Kidney (tissue), 14 donors: ENCODE data around the gene AOC2. TPM values are rescaled to one million over a fixed set of nuclear protein-coding genes. Genes with fewer than 3 reads are reported as not detected.
A peak's percentile ranks its signal among the peaks of the same experiment; 100 is the strongest.

ENCODE experiments used
- DNase-seq, 5 donors: peaks; one replicate each; pipeline ENCODE4 v3.0.0-alpha.2; 2013 to 2020
- FAIRE-seq: peaks from 2 replicates; lab custom pipeline; 2012; peaks lifted over from hg19 to GRCh38; lab: Jason Lieb, UNC
- H3K27ac ChIP-seq, 2 donors: one replicate each; pipeline ENCODE4 v1.7.0; 2013; ENCODE audit warnings: low read depth in 2 of 2, low read length in 2 of 2, inconsistent platforms in 1 of 2
- H3K27me3 ChIP-seq: one replicate; pipeline ENCODE4 v1.7.1; 2013; ENCODE audit warnings: low read length, inconsistent platforms; ENCODE audit not compliant: control insufficient read depth, insufficient read depth
- H3K36me3 ChIP-seq, 3 donors: one replicate each; pipeline versions ENCODE4 v1.7.0 to v1.7.1; 2013; ENCODE audit warnings: low read length in 3 of 3, control low read depth in 1 of 3, inconsistent platforms in 1 of 3; ENCODE audit not compliant: insufficient read depth in 3 of 3, control insufficient read depth in 2 of 3
- H3K4me1 ChIP-seq, 3 donors: one replicate each; pipeline versions ENCODE4 v1.7.0 to v1.7.1; 2013; ENCODE audit warnings: low read length in 3 of 3, inconsistent platforms in 1 of 3, low read depth in 1 of 3; ENCODE audit not compliant: control insufficient read depth in 2 of 3, insufficient read depth in 2 of 3
- H3K4me3 ChIP-seq, 3 donors: one replicate each; pipeline versions ENCODE4 v1.7.0 to v1.8.1; 2013; ENCODE audit warnings: low read length in 3 of 3, control low read depth in 1 of 3, inconsistent platforms in 1 of 3
- H3K9ac ChIP-seq, 3 donors: one replicate each; pipeline versions ENCODE4 v1.7.0 to v1.7.1; 2013; ENCODE audit warnings: low read length in 3 of 3, control low read depth in 1 of 3, inconsistent platforms in 1 of 3
- H3K9me3 ChIP-seq, 3 donors: one replicate each; pipeline versions ENCODE4 v1.7.0 to v1.7.1; 2013; ENCODE audit warnings: low read length in 3 of 3, control low read depth in 1 of 3, inconsistent platforms in 1 of 3; ENCODE audit not compliant: control insufficient read depth in 2 of 3, insufficient read depth in 1 of 3
- CTCF ChIP-seq: IDR thresholded peaks from 3 replicates; pipeline ENCODE4 v1.5.1; 2012; ENCODE audit warnings: mild to moderate bottlenecking, moderate library complexity, borderline replicate concordance; ENCODE audit not compliant: insufficient read depth; ENCODE audit errors: extremely low read depth
- intact Hi-C: fragments of 100-400 bp; cut with DNase I; formaldehyde crosslinking; loops from one replicate; pipeline ENCODE4 v1.11.1; 2022
- polyA plus RNA-seq: library from polyadenylated mRNA; stranded (reverse); fragments of 350-450 nt; fragmentation: Illumina TruSeq; extraction: RNeasy Lipid Tissue Mini Kit (QIAGEN cat#74804); gene quantifications from one replicate; pipeline ENCODE4 v1.2.3, GENCODE V29; 2014; ENCODE audit warnings: low read depth, low replicate concordance; ENCODE audit not compliant: insufficient read depth
- total RNA-seq: library from RNA; stranded (reverse); fragmentation: NEBNext Ultra II Directional; extraction: Animal tissue kit (Norgen Biotek cat#: 25700); gene quantifications from one replicate; pipeline ENCODE4 v1.2.1, GENCODE V29; 2021
- donor health status: control.
- donor health status: control.
- donor health status: control.
- donor health status: control.
- donor health status: control.
- donor health status: DM: yes; HTN: yes; CAD: no.
- donor health status: Normal renal cell carcinoma (clear cell type).

AOC2 gene
- total and polyA plus RNA-seq, 2 donors from 2014 or later, result 0.58 to 1.2 TPM

GRCh38 chr17:42832213-42832933 lies 12.0 kb upstream of the AOC2 start:
- H3K27me3 ChIP-seq, result no peaks in the 10 kb centered on the region
- H3K9me3 ChIP-seq, result no peaks in the 10 kb centered on the region
- peak overlapping the region; percentile 79 to 95 (median 94) for H3K9ac ChIP-seq
- no peak for TF ChIP-seq CTCF
- DNase-seq, result peak in 1 of 5 donors; percentile 3
- H3K36me3 ChIP-seq, result peaks cover 0 to 7% (median 4%) of the 10 kb centered on the region in 3 donors
- intact Hi-C loops, result no loop called here
- peak overlapping the region; percentile 82 to 95 (median 92) for H3K4me3 ChIP-seq
- FAIRE-seq, result no peak
- H3K4me1 ChIP-seq, result peaks cover 0 to 9% (median 5%) of the 10 kb centered on the region in 3 donors
- peak overlapping the region; percentile 74 to 86 for H3K27ac ChIP-seq

- H3K9me3 ChIP-seq, result no peaks in the 10 kb centered on the region
- intact Hi-C loops, result no loop called here
- H3K27me3 ChIP-seq, result no peaks in the 10 kb centered on the region
- FAIRE-seq (no peak), DNase-seq (peak; percentile 91 to 97 (median 95))
- peak within 1 kb of the TSS; percentile 74 to 86 for H3K27ac ChIP-seq
- peak within 1 kb of the TSS; percentile 82 to 95 (median 92) for H3K4me3 ChIP-seq
- H3K36me3 ChIP-seq, result peaks cover 0 to 14% (median 11%) of the 10 kb centered on the region in 3 donors
- H3K4me1 ChIP-seq, result peaks cover 0 to 9% (median 5%) of the 10 kb centered on the region in 3 donors
- TF ChIP-seq CTCF, result no peak
- peak within 1 kb of the TSS; percentile 79 to 95 (median 94) for H3K9ac ChIP-seq
These were observed 11.2 kb upstream of the AOC2 start, which contains the start of gene PSME3 for GRCh38 chr17:42832934-42833766. Gene PSME3 (plus strand): TSS chr17:42833397. CDS start chr17:42833632, 235 bp downstream.

- TF ChIP-seq CTCF, result no peak
- Histone ChIP-seq H3K27me3 (no peaks in the 10 kb centered on the region), H3K36me3 (peaks cover 0 to 20% (median 17%) of the 10 kb centered on the region in 3 donors), H3K9ac (peak overlapping the region; percentile 71 to 95 (median 94)), H3K4me1 (peaks cover 0 to 9% (median 5%) of the 10 kb centered on the region in 3 donors), H3K27ac (peak overlapping the region; percentile 74 to 86), H3K9me3 (no peaks in the 10 kb centered on the region), H3K4me3 (peak overlapping the region; percentile 82 to 95 (median 92))
- DNase-seq (peak in 2 of 5 donors; percentile 58 to 77), FAIRE-seq (no peak)
- intact Hi-C loops, result no loop called here
These were observed 10.5 kb upstream of the AOC2 start for GRCh38 chr17:42833767-42834422.
